GM19043 (cell line): Measurements from ENCODE around the gene OSBPL2.

Experiments
- ATAC-seq: cut with Tn5 transposase; IDR thresholded peaks from one replicate; pipeline ENCODE4 v1.9.1; 2021; ENCODE audit warnings: low read depth; ENCODE audit not compliant: unreplicated experiment

The OSBPL2 gene

DNA sequence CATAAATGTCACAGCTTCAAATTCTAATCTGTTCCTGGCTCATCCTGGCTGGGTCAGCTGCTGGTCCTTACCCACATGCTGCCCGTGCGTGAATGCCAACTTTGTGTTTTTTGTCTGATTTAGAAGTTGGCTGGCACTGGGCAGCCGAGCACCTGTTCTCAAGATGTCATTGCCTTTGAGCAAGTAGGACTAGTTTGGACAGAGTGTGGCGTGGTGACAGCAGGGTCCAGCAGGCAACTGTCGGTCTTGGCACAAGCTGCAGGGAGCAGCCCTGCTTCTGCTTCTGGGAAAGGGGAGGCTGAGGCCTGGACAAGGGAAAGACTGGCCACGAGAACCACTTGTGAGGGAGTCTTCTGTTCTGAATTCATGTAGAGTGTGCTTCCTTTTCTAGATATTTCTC, 38.1 kb downstream of the OSBPL2 start:
- no peak for ATAC-seq

DNA sequence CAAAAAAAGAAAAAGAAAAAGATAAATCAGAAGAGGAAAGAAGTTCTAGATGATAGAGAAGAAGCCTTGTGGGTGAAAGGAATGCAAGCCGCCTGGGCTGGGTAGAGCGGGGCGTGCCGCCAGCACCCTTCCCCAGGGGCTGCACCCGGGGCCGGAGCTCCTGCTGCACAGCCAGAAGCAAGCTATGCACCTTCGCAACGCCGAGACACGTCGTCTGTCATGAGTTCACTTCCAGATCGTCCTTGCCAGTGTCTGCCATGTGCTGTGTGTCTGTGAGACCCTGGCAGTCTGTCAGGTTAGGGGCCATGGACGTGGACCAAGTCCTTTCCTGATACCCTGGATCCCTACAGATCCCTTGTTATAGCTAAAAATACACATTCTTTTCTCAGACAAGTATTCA, 38.9 kb downstream of the OSBPL2 start:
- ATAC-seq: no peak

DNA sequence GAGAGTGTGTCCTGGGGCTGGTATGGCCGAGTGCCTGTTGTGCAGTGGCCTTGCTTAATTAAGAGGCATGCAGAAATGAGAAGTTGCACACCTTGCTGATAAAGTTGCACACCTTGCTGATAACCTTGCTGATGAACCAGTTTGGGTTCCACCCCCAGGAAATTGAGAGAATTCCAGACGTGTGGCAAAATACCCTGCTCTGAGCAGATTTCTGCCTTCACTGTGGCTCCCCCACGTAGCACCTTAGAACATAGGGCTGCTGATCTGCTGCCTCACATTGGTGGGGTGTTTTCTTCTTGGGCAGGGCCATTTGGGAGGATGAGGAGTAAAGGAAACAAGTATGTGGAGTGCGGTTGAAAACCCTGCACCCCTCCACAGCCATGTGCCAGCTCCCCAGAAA, 42.0 kb downstream of the OSBPL2 start:
- ATAC-seq: no peak

DNA sequence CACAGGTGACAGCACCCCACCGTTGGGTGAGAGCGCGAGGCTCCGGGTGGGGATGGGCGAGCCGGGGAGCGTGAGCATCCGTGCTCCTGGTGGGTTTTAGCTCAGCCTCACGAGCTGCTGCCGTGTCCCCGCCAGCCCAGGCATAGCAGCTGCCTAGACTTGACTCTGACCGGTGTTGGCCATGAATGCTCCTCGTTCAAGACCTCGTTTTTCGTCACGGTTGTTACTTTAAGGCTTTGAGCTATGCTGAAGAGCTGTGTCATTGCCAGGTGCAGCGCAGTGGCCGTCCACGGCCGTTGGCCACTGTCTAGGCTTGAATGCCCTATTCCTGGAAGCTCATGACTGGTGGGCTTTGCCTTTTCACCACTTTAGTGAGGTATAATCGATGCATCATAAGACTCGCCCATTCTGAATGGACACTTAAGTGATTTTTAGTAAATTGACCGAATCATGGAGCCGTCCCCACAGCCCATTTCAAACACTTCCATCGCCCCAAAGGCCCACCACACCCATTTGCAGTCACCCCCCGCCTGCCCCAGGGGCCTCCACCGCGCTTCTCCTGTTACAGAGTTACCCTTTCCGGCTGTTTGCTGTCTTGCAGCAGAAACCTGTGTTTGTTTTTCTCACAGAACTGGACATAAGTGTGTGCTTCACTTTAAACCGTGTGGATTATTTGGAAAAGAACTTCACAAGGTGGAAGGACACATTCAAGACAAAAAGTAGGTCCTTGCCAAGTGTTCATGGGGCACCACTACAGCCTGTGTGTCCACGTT, 43.0 kb downstream of the OSBPL2 start:
- ATAC-seq: no peak

DNA sequence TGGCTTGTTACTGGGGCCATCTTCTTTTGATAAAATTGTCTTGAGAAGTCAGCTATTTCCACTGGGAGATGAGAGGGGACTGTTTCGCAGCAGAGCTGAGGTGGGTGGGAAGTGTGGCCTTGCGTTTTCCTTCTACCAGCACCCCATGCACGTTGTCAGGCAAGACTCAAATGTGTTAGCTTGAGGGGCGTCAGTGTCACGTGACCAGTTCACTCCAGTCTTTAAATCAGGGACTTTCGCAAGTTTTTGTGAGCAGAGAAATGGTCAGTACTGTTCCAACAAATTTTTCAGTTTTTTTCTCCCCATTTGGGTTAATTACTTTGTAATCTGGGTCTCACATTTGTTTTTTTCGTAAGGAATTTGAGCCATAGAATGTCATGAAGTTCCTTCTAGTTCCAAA, 43.8 kb downstream of the OSBPL2 start:
- no peak for ATAC-seq

DNA sequence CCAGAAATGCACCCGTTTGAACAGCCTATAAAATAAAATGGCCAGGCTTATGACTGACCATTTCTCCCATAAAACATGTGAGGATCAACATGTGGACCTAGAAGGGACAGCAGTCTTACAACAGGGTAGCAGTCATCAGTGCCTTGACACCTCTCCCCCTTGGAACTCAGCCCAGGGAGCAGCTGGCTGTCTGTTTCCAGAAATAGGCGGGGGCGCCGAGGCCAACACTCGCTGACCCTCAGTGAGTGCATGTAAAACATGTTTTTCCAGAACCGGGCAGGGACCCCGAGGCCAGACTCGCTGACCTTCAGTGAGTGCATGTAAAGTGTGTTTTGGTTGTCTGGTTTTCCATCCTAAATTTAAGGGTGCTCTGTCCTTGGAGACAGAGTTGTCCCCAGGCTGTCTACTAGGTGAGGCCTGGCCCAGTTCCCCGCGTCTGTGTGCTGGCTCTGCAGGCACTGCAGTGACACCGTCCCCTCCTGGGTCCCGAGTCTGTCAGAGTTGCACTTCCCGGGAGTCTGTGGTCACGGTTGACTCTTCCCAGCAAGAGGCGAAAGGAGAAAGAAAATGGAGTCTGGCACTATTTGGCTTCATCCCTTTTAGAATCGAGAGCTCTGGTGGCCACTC, 44.7 kb downstream of the OSBPL2 start:
- ATAC-seq: no peak

DNA sequence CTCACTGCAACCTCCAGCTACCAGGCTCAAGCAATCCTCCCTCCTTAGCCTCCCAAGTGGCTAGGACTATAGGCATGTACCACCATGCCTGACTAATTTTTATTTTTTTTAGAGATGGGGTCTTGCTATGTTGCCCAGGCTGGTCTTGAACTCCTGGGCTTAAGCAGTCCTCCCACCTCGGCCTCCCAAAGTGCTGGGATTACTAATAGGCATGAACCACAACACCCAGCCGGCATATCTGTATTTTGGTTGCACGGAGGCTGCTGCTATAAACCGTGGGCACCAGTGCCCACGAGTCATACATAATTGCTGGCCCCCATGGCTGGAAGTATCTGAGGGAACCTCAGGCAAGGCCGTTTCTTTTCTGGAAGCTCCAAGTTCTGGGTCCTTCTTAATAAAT, 46.1 kb downstream of the OSBPL2 start:
- ATAC-seq: no peak

DNA sequence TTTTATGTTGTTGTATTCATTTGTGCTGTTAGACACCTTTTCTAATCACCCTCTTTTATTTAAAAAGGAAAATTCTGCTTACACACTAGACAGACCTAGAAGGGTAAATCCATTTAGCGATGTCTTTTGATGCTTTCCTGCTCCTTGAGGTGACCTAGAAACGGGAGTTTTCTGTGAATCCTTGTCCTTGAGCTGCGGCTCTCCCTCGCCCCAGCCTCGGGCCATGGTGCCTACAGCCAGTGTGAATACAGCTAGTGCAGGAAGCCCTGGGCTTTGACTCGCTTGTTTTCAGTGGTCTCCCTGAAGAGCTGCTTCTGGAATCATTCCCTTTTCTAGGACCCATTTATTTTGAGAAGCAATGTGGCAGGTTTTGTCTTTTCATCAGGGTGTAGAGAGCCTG, 46.8 kb downstream of the OSBPL2 start:
- ATAC-seq: no peak

DNA sequence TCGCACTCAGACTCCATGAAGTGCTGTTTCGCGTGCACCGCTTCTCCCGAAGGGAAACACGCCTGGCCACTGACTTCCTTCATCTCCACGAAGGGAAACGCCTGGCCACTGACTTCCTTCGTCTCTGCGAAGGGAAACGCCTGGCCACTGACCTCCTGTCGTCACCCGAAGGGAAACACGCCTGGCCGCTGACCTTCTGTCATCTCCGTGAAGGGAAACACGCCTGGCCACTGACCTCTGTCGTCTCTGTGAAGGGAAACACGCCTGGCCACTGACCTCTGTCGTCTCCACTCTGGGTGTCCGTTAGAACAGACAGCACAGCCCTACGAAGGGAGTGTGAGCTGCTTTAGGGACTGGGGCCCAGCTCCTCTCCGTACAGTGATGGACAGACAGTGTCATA, 47.4 kb downstream of the OSBPL2 start:
- ATAC-seq: no peak

DNA sequence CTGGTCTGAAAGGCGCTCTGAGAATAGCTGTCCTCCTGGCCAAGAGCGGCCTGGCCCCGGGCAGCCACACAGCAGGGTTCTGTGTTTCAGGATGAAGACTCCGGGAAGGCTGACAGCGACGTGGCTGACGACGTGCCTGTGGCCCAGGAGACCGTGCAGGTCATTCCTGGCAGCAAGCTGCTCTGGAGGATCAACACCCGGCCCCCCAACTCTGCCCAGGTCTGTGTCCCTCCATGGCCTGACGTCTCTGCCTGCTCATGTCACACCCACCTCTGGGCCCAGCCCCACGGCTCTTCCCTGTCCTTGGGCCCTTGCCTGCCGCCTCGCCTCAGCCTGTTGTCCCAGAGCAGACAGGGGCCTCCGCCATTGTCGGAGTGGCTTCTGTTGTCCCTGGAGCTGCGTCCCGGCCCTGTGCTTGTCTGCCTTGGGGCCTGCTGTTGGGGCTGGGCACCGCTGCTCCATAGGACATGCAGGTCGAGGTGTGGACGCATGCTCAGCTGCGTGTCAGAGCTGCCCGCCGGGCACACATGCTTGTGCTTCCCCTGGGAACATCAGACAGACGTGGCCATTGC, 48.3 kb downstream of the OSBPL2 start:
- ATAC-seq: no peak

DNA sequence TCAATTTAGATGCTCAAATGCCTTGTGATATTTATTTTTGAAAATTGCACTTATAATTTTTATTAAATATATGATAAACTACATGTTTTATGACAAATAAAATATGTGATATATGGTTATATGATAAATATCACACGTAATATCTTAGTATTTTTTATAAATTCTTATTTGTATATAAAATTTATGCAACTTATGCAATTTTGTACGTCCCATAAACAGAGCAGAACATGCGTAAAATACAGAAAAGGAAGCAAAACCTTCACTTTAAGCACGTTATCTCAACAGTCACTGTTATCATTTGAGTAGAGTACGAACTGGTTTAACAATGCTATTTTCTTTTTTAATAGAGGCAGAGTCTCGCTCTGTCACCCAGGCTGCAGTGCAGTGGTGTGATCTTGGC, 48.8 kb downstream of the OSBPL2 start:
- no peak for ATAC-seq

DNA sequence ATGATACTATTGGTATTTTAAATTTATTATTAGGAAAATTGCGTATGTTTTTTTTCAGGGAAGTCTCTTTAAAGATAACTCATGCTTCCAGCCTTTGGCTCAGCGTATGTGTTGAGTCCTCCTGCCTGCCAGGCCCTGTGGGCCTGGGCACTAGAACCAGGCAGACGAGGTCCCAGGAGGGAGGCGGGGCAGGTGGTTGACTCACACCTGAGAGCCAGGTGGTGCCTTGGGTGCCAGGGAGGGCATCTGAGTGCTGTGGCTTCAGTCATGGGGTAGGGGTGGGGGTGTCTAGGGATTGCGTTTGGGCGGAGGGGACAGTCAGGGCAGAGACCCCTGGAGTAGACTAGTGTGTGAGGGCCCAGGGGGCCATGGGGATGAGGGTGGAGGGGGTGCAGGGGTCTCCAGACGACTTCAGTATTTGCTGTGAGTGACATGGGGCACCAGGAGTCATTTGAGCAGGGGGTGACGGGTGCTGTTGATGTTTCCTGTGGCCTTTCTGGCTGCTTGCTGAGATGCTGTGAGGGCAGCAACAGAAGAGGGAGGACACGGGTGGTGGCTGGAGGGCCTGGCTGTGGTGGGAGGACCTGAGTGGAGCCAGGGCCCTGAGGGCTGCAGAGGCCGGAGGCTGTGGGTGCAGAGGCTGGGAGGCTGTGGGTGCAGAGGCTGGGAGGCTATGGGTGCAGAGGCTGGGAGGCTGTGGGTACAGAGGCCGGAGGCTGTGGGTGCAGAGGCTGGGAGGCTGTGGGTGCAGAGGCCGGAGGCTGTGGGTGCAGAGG, 49.6 kb downstream of the OSBPL2 start:
- no peak for ATAC-seq

DNA sequence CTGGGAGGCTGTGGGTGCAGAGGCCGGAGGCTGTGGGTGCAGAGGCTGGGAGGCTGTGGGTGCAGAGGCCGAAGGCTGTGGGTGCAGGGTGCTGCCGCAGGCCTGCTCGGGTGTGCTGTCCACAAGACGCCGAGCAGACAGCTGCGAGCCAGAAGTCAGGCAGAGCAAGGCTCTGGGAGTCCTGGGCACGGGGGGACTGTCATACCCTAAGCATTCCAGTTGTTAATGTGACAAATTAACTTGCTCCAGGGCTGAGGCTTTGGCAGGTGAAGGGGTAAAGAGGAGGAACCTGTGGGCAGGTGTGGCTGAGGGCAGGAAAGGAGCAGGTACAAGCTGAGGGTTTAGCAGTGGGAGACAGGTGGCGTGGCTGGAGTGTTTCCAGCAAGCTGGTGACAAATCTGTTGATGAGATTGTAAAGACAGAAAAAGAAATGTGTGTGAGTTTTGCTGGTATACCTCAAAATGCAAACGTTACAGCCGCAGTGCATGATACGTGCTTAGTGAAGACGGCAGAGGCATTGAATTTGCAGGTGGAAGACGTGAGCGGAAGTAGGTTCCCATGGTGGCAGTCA, 50.3 kb downstream of the OSBPL2 start:
- ATAC-seq: no peak

DNA sequence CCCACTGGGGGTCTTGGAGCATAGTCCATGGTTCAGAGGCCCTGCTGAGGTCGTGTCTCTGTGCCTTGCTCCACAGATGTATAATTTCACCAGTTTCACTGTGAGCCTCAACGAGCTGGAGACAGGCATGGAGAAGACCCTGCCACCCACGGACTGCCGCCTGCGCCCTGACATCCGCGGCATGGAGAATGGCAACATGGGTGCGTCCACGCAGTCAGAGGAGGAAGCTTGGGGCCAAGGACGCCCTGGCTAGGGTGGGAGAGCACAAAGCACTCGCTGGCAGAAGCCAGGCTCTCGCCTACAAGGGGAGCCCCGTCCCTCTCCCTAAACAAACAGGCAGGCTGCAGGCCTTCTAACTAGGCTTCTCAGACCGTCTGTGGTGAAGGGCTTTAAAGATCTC, 50.8 kb downstream of the OSBPL2 start:
- no peak for ATAC-seq

DNA sequence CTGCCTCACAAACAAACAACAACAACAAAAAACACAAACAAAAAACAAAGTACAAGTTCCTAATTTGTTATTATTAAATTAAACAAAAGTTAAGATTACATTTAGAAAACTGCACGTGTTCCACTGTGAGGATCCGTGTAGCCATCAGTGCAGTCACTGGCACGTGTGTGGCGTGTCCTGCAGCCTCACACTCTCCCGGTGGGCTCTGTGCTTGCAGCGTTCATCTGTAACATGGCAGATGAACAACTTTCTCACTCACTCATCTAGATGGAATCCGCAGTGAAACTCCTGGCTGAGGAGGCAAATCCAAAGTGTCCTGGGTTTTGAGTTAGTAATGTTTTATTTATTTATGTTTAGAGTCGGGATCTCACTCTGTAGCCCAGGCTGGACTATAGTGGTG, 51.6 kb downstream of the OSBPL2 start:
- ATAC-seq: no peak

DNA sequence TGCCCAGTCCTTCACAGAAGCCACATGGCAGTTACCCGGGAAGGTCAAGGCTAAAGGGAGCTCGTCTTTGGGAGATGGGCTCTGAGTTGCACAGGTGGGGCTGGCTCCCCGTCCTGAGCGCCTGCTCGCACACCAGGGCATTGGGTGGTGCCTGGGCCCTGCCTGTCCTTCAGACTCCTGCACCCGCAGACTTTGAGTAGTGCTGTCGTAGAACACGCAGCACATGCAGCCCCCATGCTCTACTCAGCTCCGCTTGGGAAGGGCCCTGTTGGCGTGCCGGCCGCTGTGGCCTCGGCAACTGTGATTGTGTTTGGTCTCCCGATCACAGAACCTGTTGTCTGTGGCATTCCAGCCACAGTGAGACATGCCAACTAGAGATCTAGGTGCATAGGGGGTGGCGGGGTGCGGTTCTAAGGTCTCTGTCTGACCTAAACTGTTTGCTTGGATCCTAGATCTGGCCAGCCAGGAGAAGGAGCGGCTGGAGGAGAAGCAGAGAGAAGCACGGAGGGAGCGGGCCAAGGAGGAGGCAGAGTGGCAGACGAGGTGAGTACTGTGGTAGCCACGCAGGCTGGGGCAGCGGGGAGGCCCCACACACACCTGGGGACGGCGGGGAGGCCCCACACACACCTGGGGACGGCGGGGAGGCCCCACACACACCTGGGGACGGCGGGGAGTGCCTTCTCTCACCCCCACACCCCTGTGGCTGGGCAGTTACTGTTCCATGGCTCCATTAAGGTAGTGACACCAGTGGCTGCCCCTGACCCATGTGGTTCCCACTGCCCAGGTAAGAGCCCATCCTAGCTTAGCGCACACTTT, 53.1 kb downstream of the OSBPL2 start:
- no peak for ATAC-seq

DNA sequence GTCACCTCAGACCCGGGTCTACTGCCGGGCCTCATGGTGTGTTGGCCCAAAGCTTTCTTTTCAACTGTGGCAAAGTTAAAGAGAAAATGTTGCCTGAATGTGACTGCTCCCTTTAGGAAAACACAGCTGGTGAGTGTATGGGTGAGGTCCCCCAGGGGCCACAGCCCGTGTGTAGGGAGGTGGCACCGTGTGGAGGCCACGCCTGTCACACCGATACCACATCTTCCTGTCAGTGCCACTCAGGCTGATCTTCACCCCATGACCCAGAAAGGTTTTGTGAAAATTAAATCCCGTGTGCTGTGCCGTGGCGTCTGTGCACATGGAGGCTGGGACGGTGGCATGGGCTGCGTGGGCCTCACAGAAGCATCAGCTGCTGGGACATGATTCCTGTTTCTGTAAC, 53.8 kb downstream of the OSBPL2 start:
- ATAC-seq: no peak

DNA sequence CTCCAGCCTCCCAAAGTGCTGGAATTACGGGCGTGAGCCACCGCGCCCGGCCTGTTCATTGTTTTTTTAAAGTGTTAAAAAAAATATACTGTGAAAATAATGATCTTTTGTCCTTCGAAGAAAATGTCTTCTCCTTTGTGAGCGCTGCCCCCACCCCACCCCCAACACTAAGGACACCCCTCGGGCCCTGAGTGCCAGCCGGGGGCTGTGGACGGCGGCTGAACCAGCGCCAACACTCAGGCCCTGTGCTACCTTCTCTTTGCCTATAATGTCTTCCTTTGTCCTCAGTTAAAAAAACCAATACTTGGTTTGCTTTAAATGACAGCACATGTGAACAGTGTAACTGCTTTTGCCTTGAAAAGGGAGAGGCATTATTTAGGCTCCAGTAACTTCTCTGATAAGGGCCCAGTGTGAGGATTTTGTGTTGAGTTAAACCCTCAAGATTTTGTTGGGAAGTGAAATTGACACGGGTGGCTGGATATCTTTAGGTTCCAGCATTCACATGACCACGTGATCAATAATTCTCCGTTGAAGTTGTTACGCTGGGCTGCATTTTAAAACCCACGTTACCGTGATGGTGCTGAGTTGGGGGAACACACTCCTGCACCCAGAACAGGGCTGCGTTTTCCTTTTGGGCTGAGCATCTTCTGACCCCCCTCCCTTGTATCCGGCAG, 54.9 kb downstream of the OSBPL2 start:
- no peak for ATAC-seq

DNA sequence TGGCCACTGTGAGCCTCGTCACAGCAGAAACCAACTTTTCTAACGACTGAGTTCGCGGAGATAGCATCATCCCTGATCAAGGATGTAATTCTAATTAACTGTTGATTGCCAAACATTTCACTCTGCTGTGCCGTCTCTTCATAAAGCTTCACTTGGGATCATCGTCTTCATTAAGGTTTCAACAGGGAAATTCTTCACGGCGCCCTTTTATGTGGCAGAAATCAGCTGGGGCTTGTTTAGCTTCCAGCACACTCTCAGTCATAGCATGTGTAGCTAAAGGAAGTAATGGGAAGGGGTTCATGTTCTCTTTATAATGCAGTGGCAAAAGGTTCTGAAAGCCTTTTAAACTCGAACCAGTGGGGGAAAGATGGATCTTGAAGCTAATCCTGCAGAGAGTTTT, 55.6 kb downstream of the OSBPL2 start:
- ATAC-seq: no peak

DNA sequence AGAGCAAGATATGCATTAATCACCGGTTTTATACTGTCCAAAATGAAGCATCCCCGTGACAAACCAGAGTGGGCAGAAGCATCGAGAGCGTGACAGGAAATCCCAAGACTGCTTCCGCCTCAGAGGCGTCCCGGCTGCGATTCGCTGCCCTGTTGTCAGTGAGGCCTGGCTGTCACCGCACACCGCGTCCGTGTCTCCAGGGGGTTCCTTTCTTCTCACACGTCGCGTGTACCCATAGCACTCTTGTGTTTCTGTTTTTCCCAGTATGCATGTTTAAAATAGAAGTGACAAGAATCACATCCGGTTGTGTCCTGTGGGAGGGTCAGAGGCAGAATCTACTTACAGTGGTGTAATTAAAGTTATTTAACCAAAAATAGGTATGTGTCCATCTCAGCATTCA, 56.2 kb downstream of the OSBPL2 start:
- ATAC-seq: no peak
